ENCODE measurements around the gene RRM2. TPM values are rescaled to one million over a fixed set of nuclear protein-coding genes. Genes with fewer than 3 reads are reported as not detected.
"Not testable (repeated sequence)": the region's sequence is repeated elsewhere in the genome, so short reads cannot be mapped to it uniquely, and the experiment has no call there.

RRM2 gene
- total and polyA plus RNA-seq, 5 donors from 2014 or later, result 7.9 to 25.8 (median 9.3) TPM

DNA sequence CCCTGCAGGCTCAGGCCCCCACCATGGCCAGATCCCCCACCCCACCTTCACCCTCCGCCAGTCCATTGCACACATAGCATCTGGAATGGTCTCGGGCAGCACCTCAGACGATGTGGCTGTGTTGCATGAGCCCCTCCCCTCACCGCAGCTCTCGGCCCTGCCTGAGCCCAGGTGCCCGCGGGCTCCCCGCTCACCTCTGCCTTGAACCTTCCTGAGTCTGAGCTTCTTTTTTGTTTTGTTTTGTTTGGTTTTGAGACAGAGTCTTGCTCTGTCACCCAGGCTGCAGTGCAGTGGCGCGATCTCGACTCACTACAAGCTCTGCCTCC lies 20.1 kb downstream of the RRM2 start:
- no peak for DNase-seq
- Histone ChIP-seq H3K4me1 (ENCODE audit: control insufficient read depth, insufficient read depth, low read length, poor library complexity, severe bottlenecking) (peaks cover 11% of the 10 kb centered on the region), H3K9me3 (ENCODE audit: control insufficient read depth in 2 of 2, low read length in 2 of 2) (no peaks in the 10 kb centered on the region), H3K27me3 (ENCODE audit: control insufficient read depth, insufficient read depth, low read length) (no peaks in the 10 kb centered on the region), H3K4me3 (ENCODE audit: low read depth, low read length) (no peak overlapping the region), H3K27ac (ENCODE audit: insufficient read depth, low read length, poor library complexity, severe bottlenecking) (no peak overlapping the region), H3K36me3 (ENCODE audit: control insufficient read depth, insufficient read depth, low read length) (no peaks in the 10 kb centered on the region)
- H3K27ac Mint-ChIP-seq, result peak overlapping the region in 1 of 3 donors; percentile 26
- peaks cover 4 to 40% (median 22%) of the 10 kb centered on the region in 4 donors for H3K4me1 Mint-ChIP-seq
- no peaks in the 10 kb centered on the region for H3K36me3 Mint-ChIP-seq
- no peak for ATAC-seq (ENCODE audit: low read depth in 2 of 2)
- H3K27me3 Mint-ChIP-seq, result no peaks in the 10 kb centered on the region
- no peak overlapping the region for H3K4me3 Mint-ChIP-seq
- H3K9me3 Mint-ChIP-seq, result peaks cover 0 to 1% (median 0%) of the 10 kb centered on the region in 7 donors

DNA sequence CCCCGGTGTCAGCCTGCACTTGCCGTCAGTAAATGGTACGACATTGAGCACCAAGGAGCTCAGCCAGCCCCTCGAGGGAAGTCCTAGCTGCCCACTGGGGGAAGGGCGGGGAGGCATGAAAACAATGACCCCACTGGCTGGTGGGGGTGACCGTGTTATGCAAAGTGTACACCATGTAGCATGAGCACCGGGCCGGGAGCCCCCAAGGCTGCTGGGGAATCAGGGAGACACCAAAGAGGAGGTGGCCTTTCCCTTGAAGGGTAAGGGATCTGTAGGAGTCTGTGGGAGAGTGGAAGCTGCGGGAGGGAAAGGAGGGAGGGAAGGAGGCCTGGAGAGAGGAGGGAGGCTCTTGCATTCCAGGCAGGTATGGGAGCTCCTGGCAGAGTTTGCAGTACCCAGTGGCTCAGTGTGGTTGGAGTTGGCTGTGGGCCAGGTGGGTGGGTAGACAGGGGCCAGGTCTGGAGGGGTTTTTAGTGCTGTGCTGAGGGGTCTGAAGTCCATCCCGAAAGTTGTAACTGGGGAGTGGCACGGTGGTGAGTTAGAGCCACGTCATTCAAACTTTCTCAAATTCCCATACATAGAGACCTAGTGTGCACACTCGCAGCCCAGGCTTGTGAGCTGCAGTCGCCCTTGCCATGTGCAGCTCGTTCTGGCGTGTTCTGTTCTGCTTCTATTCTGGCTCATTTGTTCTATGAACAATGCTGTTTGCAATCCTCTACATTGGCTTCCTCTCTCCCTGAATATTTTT lies 22.4 kb downstream of the RRM2 start:
- H3K4me1 ChIP-seq (ENCODE audit: control insufficient read depth, insufficient read depth, low read length, poor library complexity, severe bottlenecking), result peaks cover 11% of the 10 kb centered on the region
- no peaks in the 10 kb centered on the region for H3K27me3 ChIP-seq (ENCODE audit: control insufficient read depth, insufficient read depth, low read length)
- H3K27ac Mint-ChIP-seq, result peak overlapping the region in 1 of 3 donors; percentile 51
- peaks cover 11 to 56% (median 24%) of the 10 kb centered on the region in 4 donors for H3K4me1 Mint-ChIP-seq
- H3K36me3 ChIP-seq (ENCODE audit: control insufficient read depth, insufficient read depth, low read length), result no peaks in the 10 kb centered on the region
- no peak overlapping the region for H3K4me3 ChIP-seq (ENCODE audit: low read depth, low read length)
- H3K4me3 Mint-ChIP-seq, result peak overlapping the region in 1 of 4 donors; percentile 0
- DNase-seq, result no peak
- no peak overlapping the region for H3K27ac ChIP-seq (ENCODE audit: insufficient read depth, low read length, poor library complexity, severe bottlenecking)
- no peaks in the 10 kb centered on the region for H3K36me3 Mint-ChIP-seq
- no peaks in the 10 kb centered on the region for H3K9me3 Mint-ChIP-seq
- H3K9me3 ChIP-seq (ENCODE audit: control insufficient read depth in 2 of 2, low read length in 2 of 2), result no peaks in the 10 kb centered on the region
- ATAC-seq (ENCODE audit: low read depth in 2 of 2), result no peak
- no peaks in the 10 kb centered on the region for H3K27me3 Mint-ChIP-seq

DNA sequence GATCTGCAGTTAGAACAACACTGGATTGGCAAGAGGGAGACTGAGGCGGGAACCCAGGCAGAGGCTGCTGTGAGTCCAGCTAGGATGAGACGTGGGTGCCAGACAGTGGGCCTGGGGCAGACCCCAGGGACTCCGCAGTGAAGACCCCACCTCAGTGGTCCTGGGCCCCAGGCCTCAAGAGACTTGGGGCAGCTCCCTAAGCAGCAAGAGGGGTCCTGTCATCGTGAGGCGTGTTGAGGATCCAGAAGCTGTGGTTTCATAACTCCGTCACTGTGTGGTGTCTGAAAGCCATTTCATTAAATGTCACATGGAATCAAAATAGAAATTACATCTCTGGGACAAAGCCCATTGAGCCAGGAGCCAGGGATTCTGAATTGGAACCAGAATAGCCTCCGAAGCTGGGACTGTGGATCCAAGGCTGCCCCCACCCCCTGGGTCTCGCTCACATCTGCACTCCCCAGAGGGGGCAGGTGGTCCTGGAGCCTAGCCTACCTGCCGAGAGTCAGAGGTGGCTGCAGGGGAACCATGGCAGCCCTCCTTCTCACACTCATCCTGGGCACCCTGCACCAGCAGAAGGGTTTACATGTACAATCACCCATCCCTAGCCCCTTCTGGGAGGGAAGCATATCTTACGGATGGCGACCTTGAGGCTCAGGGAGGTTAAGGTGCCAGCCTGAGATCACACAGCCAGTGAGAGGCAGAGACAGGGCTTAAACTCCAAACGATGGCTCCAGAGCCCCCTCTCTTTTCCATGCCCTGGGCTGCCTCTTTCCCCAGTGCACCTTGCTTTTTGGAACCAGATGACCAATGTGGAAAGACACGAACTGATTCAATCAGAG lies 23.2 kb downstream of the RRM2 start:
- peak overlapping the region in 1 of 4 donors; percentile 15 for H3K4me3 Mint-ChIP-seq
- no peaks in the 10 kb centered on the region for H3K9me3 Mint-ChIP-seq
- no peaks in the 10 kb centered on the region for H3K27me3 Mint-ChIP-seq
- no peaks in the 10 kb centered on the region for H3K36me3 Mint-ChIP-seq
- ATAC-seq (ENCODE audit: low read depth in 2 of 2) (no peak), DNase-seq (no peak)
- H3K4me1 Mint-ChIP-seq, result peaks cover 12 to 54% (median 23%) of the 10 kb centered on the region in 4 donors
- Histone ChIP-seq H3K27ac (ENCODE audit: insufficient read depth, low read length, poor library complexity, severe bottlenecking) (no peak overlapping the region), H3K4me1 (ENCODE audit: control insufficient read depth, insufficient read depth, low read length, poor library complexity, severe bottlenecking) (peaks cover 11% of the 10 kb centered on the region), H3K4me3 (ENCODE audit: low read depth, low read length) (no peak overlapping the region), H3K36me3 (ENCODE audit: control insufficient read depth, insufficient read depth, low read length) (no peaks in the 10 kb centered on the region), H3K9me3 (ENCODE audit: control insufficient read depth in 2 of 2, low read length in 2 of 2) (no peaks in the 10 kb centered on the region), H3K27me3 (ENCODE audit: control insufficient read depth, insufficient read depth, low read length) (no peaks in the 10 kb centered on the region)
- H3K27ac Mint-ChIP-seq, result no peak overlapping the region

DNA sequence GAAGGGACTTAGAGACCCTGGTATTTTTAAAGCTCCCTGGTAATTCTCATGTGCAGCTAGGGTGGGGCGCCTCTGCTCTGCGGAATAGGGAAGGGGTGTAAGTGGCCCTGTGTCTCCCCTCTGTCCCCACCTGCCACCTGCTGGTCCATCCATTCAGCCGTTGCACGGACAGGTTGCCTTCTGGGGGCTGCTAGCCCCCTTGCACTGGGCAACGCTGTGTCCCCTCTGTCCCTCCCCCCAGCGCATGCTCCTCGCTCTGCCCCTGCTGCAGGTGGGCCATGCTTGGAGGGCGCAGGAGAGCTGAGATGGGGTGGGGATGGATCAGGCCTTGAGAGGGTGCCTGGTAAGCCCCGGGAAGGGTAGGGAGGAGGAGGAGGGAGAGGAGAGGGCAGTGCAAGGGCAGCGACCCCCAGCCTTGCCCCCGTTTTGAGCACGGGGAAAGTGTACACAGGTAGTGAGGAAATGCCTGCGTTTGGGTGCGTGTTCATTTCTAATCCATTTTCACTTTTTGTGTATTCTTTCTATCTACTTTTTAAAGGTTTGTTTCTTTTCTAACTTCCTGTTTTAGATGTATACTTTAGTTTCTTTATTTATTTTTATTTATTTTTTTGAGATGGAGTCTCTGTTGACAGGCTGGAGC lies 23.9 kb downstream of the RRM2 start:
- H3K27ac ChIP-seq (ENCODE audit: insufficient read depth, low read length, poor library complexity, severe bottlenecking), result no peak overlapping the region
- ATAC-seq (ENCODE audit: low read depth in 2 of 2) (no peak), DNase-seq (no peak)
- H3K36me3 ChIP-seq (ENCODE audit: control insufficient read depth, insufficient read depth, low read length), result no peaks in the 10 kb centered on the region
- H3K4me1 ChIP-seq (ENCODE audit: control insufficient read depth, insufficient read depth, low read length, poor library complexity, severe bottlenecking), result peaks cover 8% of the 10 kb centered on the region
- H3K4me3 Mint-ChIP-seq, result peak overlapping the region in 1 of 4 donors; percentile 15
- H3K27ac Mint-ChIP-seq, result no peak overlapping the region
- H3K36me3 Mint-ChIP-seq, result no peaks in the 10 kb centered on the region
- no peaks in the 10 kb centered on the region for H3K27me3 Mint-ChIP-seq
- no peaks in the 10 kb centered on the region for H3K9me3 ChIP-seq (ENCODE audit: control insufficient read depth in 2 of 2, low read length in 2 of 2)
- H3K4me1 Mint-ChIP-seq, result peaks cover 12 to 49% (median 19%) of the 10 kb centered on the region in 4 donors
- no peak overlapping the region for H3K4me3 ChIP-seq (ENCODE audit: low read depth, low read length)
- no peaks in the 10 kb centered on the region for H3K27me3 ChIP-seq (ENCODE audit: control insufficient read depth, insufficient read depth, low read length)
- H3K9me3 Mint-ChIP-seq, result no peaks in the 10 kb centered on the region

DNA sequence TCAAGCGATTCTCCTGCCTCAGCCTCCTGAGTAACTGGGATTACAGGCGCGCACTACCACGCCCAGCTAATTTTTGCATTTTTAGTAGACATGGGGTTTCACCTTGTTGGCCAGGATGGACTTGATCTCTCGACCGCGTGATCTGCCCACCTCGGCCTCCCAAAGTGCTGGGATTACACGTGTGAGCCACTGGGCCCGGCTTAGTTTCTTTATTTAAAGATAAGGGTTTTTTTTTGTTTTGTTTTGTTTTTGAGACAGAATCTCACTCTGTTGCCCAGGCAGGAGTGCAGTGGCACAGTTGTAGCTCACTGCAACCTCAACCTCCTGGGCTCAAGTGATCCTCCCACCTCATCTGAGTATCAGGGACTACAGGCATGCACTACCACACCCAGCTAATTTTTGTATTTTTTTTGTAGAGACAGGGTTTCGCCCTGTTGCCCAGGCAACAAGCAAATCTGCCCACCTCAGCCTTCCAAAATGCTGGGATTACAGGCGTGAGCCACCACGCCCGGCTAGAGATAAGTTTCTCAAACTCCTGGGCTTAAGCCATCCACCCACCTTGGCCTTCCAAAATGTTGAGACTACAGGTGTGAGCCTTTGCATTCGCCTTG lies 24.6 kb downstream of the RRM2 start:
- H3K36me3 Mint-ChIP-seq; H3K9me3 ChIP-seq (ENCODE audit: control insufficient read depth in 2 of 2, low read length in 2 of 2); H3K27me3 Mint-ChIP-seq; H3K4me1 ChIP-seq (ENCODE audit: control insufficient read depth, insufficient read depth, low read length, poor library complexity, severe bottlenecking); H3K36me3 ChIP-seq (ENCODE audit: control insufficient read depth, insufficient read depth, low read length); H3K27ac ChIP-seq (ENCODE audit: insufficient read depth, low read length, poor library complexity, severe bottlenecking); H3K27me3 ChIP-seq (ENCODE audit: control insufficient read depth, insufficient read depth, low read length); DNase-seq; ATAC-seq (ENCODE audit: low read depth in 2 of 2); H3K4me3 ChIP-seq (ENCODE audit: low read depth, low read length); H3K9me3 Mint-ChIP-seq; H3K4me3 Mint-ChIP-seq: not testable (repeated sequence)
- H3K27ac Mint-ChIP-seq, result peak overlapping the region; percentile 11 to 71 (median 52)
- H3K4me1 Mint-ChIP-seq, result peaks cover 10 to 44% (median 14%) of the 10 kb centered on the region in 4 donors

DNA sequence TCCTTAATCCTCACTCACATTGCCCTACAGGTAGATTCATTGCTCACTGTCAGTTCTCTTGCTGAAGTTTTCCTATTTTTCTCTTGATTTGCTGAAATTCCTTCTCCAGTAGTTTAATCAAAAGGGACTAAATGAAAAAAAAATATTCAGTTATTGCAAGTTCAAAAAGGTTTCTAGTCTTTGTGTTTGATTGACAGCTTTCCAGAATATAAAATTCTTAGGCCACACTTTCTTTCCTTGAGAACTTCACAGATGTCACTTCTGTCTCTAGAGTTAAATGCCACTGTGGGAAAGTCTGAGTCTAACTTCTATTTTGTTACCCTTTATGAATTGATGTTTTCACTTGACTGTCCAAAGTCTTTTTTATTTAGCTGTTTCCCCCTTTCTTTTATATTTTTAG lies 25.7 kb downstream of the RRM2 start:
- no peaks in the 10 kb centered on the region for H3K9me3 Mint-ChIP-seq

DNA sequence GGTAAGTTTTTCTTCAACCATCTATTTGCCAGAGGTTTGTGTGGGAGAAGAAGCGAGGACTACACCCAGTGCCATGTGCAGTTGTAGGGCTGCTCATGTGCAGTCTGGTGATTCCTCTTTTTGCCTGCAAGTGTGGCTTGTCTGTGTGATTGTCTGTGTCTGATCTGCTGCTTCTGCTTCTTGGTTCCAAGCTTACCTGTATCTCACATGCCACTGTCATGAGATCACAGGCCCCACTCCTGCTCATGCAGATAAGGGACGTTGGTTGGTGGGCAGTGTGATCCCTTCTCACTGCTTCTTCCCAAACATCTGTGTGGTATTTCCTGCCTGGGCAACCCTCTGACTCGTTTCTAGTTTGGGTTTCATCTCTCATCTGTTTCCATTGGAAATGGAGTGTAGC lies 27.1 kb downstream of the RRM2 start:
- Mint-ChIP-seq H3K27ac (peak overlapping the region in 1 of 3 donors; percentile 92), H3K9me3 (no peaks in the 10 kb centered on the region), H3K4me1 (peaks cover 9 to 35% (median 14%) of the 10 kb centered on the region in 4 donors), H3K27me3 (no peaks in the 10 kb centered on the region), H3K4me3 (no peak overlapping the region), H3K36me3 (no peaks in the 10 kb centered on the region)
- no peaks in the 10 kb centered on the region for H3K9me3 ChIP-seq (ENCODE audit: control insufficient read depth in 2 of 2, low read length in 2 of 2)
- no peak for ATAC-seq (ENCODE audit: low read depth in 2 of 2)
- no peaks in the 10 kb centered on the region for H3K4me1 ChIP-seq (ENCODE audit: control insufficient read depth, insufficient read depth, low read length, poor library complexity, severe bottlenecking)
- H3K27me3 ChIP-seq (ENCODE audit: control insufficient read depth, insufficient read depth, low read length), result no peaks in the 10 kb centered on the region
- no peak for DNase-seq
- no peak overlapping the region for H3K27ac ChIP-seq (ENCODE audit: insufficient read depth, low read length, poor library complexity, severe bottlenecking)
- H3K36me3 ChIP-seq (ENCODE audit: control insufficient read depth, insufficient read depth, low read length), result no peaks in the 10 kb centered on the region
- H3K4me3 ChIP-seq (ENCODE audit: low read depth, low read length), result no peak overlapping the region

More for the DNA sequence above, 25.7 kb downstream of the RRM2 start:
- DNase-seq (no peak), ATAC-seq (ENCODE audit: low read depth in 2 of 2) (no peak)
- no peaks in the 10 kb centered on the region for H3K4me1 ChIP-seq (ENCODE audit: control insufficient read depth, insufficient read depth, low read length, poor library complexity, severe bottlenecking)
- Mint-ChIP-seq H3K4me3 (peak overlapping the region in 1 of 4 donors; percentile 63), H3K36me3 (no peaks in the 10 kb centered on the region), H3K27ac (peak overlapping the region; percentile 1 to 16 (median 11)), H3K4me1 (peaks cover 9 to 35% (median 11%) of the 10 kb centered on the region in 4 donors), H3K27me3 (no peaks in the 10 kb centered on the region)
- H3K36me3 ChIP-seq (ENCODE audit: control insufficient read depth, insufficient read depth, low read length), result no peaks in the 10 kb centered on the region
- no peak overlapping the region for H3K4me3 ChIP-seq (ENCODE audit: low read depth, low read length)
- no peaks in the 10 kb centered on the region for H3K9me3 ChIP-seq (ENCODE audit: control insufficient read depth in 2 of 2, low read length in 2 of 2)
- no peaks in the 10 kb centered on the region for H3K27me3 ChIP-seq (ENCODE audit: control insufficient read depth, insufficient read depth, low read length)
- no peak overlapping the region for H3K27ac ChIP-seq (ENCODE audit: insufficient read depth, low read length, poor library complexity, severe bottlenecking)

All from CD4-positive, CD25-positive, alpha-beta regulatory T cell (primary cell).